Loucy (cell line): ENCODE data around the gene DBT.

Experiments used
- H2AFZ ChIP-seq: fragments of 200-600 bp; sonication (generic); 2 replicates; pipeline ENCODE4 v1.6.0; 2016; ENCODE audit warnings: antibody characterized with exemption, mild to moderate bottlenecking, low read length, moderate library complexity
- H3F3A ChIP-seq: fragments of 200-600 bp; 2 replicates; pipeline ENCODE4 v1.6.0; 2016; ENCODE audit warnings: antibody characterized with exemption, low read depth, mild to moderate bottlenecking
- H3K27me3 ChIP-seq: fragments of 200-600 bp; sonication (generic); 2 replicates; pipeline ENCODE4 v1.6.1; 2014; ENCODE audit warnings: low read length, mild to moderate bottlenecking; ENCODE audit not compliant: insufficient read depth, poor library complexity, severe bottlenecking
- H3K36me3 ChIP-seq: fragments of 200-600 bp; sonication (generic); 2 replicates; pipeline ENCODE4 v1.6.1; 2016; ENCODE audit warnings: low read length; ENCODE audit not compliant: insufficient read depth
- H3K4me1 ChIP-seq: fragments of 200-600 bp; sonication (generic); 2 replicates; pipeline ENCODE4 v1.5.1; 2014; ENCODE audit warnings: low read length, mild to moderate bottlenecking; ENCODE audit not compliant: insufficient read depth, poor library complexity, severe bottlenecking
- H3K4me2 ChIP-seq: fragments of 200-600 bp; sonication (generic); 2 replicates; pipeline ENCODE4 v1.6.0; 2014; ENCODE audit warnings: antibody characterized with exemption, low read length, low read depth, mild to moderate bottlenecking; ENCODE audit not compliant: poor library complexity, severe bottlenecking
- H3K4me3 ChIP-seq: fragments of 200-600 bp; sonication (generic); 2 replicates; pipeline ENCODE4 v1.5.1; 2014; ENCODE audit warnings: low read length, mild to moderate bottlenecking, mixed read lengths; ENCODE audit not compliant: poor library complexity, severe bottlenecking
- H3K79me2 ChIP-seq: fragments of 200-600 bp; sonication (generic); 2 replicates; pipeline ENCODE4 v1.6.1; 2014; ENCODE audit warnings: low read length; ENCODE audit not compliant: insufficient read depth
- H3K9ac ChIP-seq: fragments of 200-600 bp; sonication (generic); 2 replicates; pipeline ENCODE4 v1.6.0; 2014; ENCODE audit warnings: mild to moderate bottlenecking, low read depth, low read length, moderate library complexity; ENCODE audit not compliant: poor library complexity, severe bottlenecking
- H3K9me2 ChIP-seq: fragments of 200-600 bp; sonication (generic); replicated peaks from 2 replicates; pipeline ENCODE4 v1.6.1; 2016; ENCODE audit warnings: low read depth, low read length, mixed read lengths
- H3K9me3 ChIP-seq: fragments of 200-600 bp; sonication (generic); 2 replicates; pipeline ENCODE4 v1.6.1; 2014; ENCODE audit warnings: mild to moderate bottlenecking, antibody characterized with exemption, low read length, low read depth; ENCODE audit not compliant: insufficient read depth
- H4K20me1 ChIP-seq: fragments of 200-600 bp; sonication (generic); 2 replicates; pipeline ENCODE4 v1.6.0; 2014; ENCODE audit warnings: antibody characterized with exemption, low read length, mild to moderate bottlenecking; ENCODE audit not compliant: insufficient read depth, poor library complexity, severe bottlenecking
- CTCF ChIP-seq: fragments of 200-600 bp; sonication (generic); conservative IDR thresholded peaks from 2 replicates; pipeline ENCODE4 v1.5.1; 2014; ENCODE audit warnings: mild to moderate bottlenecking, antibody characterized with exemption, low read length
- EZH2phosphoT487 ChIP-seq: fragments of 200-600 bp; IDR thresholded peaks from 2 replicates; pipeline ENCODE4 v1.6.1; 2018; ENCODE audit warnings: antibody characterized with exemption, mild to moderate bottlenecking, moderate library complexity, borderline replicate concordance

DBT gene

GRCh38 chr1:100232156-100232555 lies 17.5 kb downstream of the DBT start:
- no peak overlapping the region for H3K4me2 ChIP-seq
- H3K79me2 ChIP-seq = no peaks in the 10 kb centered on the region
- no peaks in the 10 kb centered on the region for H3K27me3 ChIP-seq
- no peak overlapping the region for H2AFZ ChIP-seq
- no peaks in the 10 kb centered on the region for H4K20me1 ChIP-seq
- no peaks in the 10 kb centered on the region for H3K9me2 ChIP-seq
- H3K36me3 ChIP-seq = peaks cover 46% of the 10 kb centered on the region; the same call in 1 of the 2 replicates
- TF ChIP-seq CTCF = no peak
- TF ChIP-seq EZH2phosphoT487 = no peak
- H3K4me3 ChIP-seq = no peak overlapping the region
- no peaks in the 10 kb centered on the region for H3F3A ChIP-seq
- H3K9ac ChIP-seq = no peak overlapping the region
- H3K4me1 ChIP-seq = no peaks in the 10 kb centered on the region
- H3K9me3 ChIP-seq = no peaks in the 10 kb centered on the region

GRCh38 chr1:100231721-100232120 lies 17.9 kb downstream of the DBT start:
- H3K9me2 ChIP-seq = no peaks in the 10 kb centered on the region
- H2AFZ ChIP-seq = no peak overlapping the region
- TF ChIP-seq CTCF (no peak), EZH2phosphoT487 (no peak)
- H3K79me2 ChIP-seq = no peaks in the 10 kb centered on the region
- H3K27me3 ChIP-seq = no peaks in the 10 kb centered on the region
- peaks cover 42% of the 10 kb centered on the region; the same call in 1 of the 2 replicates for H3K36me3 ChIP-seq
- H4K20me1 ChIP-seq = no peaks in the 10 kb centered on the region
- no peaks in the 10 kb centered on the region for H3K9me3 ChIP-seq
- no peaks in the 10 kb centered on the region for H3F3A ChIP-seq
- H3K4me1 ChIP-seq = no peaks in the 10 kb centered on the region
- H3K4me2 ChIP-seq = no peak overlapping the region
- no peak overlapping the region for H3K9ac ChIP-seq
- H3K4me3 ChIP-seq = no peak overlapping the region

- no peak overlapping the region for H2AFZ ChIP-seq
- no peaks in the 10 kb centered on the region for H3K4me1 ChIP-seq
- H3K79me2 ChIP-seq = no peaks in the 10 kb centered on the region
- no peak overlapping the region for H3K4me2 ChIP-seq
- H4K20me1 ChIP-seq = no peaks in the 10 kb centered on the region
- no peaks in the 10 kb centered on the region for H3K9me3 ChIP-seq
- H3K9me2 ChIP-seq = no peaks in the 10 kb centered on the region
- no peak overlapping the region for H3K4me3 ChIP-seq
- H3K36me3 ChIP-seq = peaks cover 41% of the 10 kb centered on the region; the same call in 1 of the 2 replicates
- no peaks in the 10 kb centered on the region for H3K27me3 ChIP-seq
- TF ChIP-seq CTCF = no peak
- TF ChIP-seq EZH2phosphoT487 = no peak
- H3K9ac ChIP-seq = no peak overlapping the region
- no peaks in the 10 kb centered on the region for H3F3A ChIP-seq
These were observed 18.9 kb downstream of the DBT start for GRCh38 chr1:100230765-100231164.
